Erythroblast (primary cell): Measurements from ENCODE around the gene KCNJ4.

Experiments
- GATA1 ChIP-seq: IDR thresholded peaks from 2 replicates; pipeline ENCODE4 v1.6.1; 2011; ENCODE audit warnings: low read depth, mild to moderate bottlenecking, control low read depth, low read length, moderate library complexity
- POLR2A ChIP-seq: IDR thresholded peaks from 2 replicates; pipeline ENCODE4 v1.6.1; 2011; ENCODE audit warnings: mild to moderate bottlenecking, low read length

DNA sequence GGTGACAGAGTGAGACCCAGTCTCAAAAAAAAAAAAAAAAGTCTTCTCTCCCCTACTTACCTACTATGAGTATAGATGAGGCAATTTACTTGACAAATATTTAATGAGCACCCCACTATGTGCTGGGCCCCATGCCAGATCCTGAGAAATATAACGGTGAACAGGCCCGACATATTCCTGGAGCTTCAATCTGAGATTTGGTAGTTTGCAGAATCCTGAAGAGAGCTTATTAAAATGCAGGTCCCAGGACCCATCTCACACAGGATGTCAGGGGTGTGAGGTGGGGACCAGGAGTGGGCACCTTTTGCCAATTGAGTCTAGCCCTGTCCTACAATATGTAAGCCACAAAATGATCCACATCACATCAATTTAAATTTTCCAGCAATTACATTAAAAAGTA is 44.0 kb downstream of the KCNJ4 start:
- no peak for TF ChIP-seq POLR2A
- no peak for TF ChIP-seq GATA1
